Tibial nerve (tissue), 3 donors: ENCODE results near the gene IGF2R.

Source experiments
- CTCF ChIP-seq, 5 experiments: fragments of 200-600 bp in 3 of 5; fragments of 450-650 bp in 2 of 5; sonication (generic) in 3 of 5; IDR thresholded peaks; one replicate each; pipeline ENCODE4 v1.5.1; 2016 to 2019; ENCODE audit warnings: antibody characterized with exemption in 5 of 5, mild to moderate bottlenecking in 3 of 5, moderate library complexity in 2 of 5
- POLR2A ChIP-seq, 2 donors: fragments of 450-650 bp; IDR thresholded peaks; one replicate each; pipeline ENCODE4 v1.6.1; 2017; ENCODE audit warnings: antibody characterized with exemption in 2 of 2, mild to moderate bottlenecking in 2 of 2, moderate library complexity in 2 of 2

GRCh38 chr6:160071805-160072690 lies 103.2 kb downstream of the IGF2R start:
- TF ChIP-seq CTCF (IDR thresholded peaks at IDR 0.05) (no peak), POLR2A (IDR thresholded peaks at IDR 0.05) (no peak)
